Measurements from ENCODE around the gene TCF7.

Gene TCF7

GRCh38 chr5:134131165-134131564 is 16.7 kb downstream of the TCF7 start:
- DNase-seq (ENCODE audit: low spot score): no peak

DNA sequence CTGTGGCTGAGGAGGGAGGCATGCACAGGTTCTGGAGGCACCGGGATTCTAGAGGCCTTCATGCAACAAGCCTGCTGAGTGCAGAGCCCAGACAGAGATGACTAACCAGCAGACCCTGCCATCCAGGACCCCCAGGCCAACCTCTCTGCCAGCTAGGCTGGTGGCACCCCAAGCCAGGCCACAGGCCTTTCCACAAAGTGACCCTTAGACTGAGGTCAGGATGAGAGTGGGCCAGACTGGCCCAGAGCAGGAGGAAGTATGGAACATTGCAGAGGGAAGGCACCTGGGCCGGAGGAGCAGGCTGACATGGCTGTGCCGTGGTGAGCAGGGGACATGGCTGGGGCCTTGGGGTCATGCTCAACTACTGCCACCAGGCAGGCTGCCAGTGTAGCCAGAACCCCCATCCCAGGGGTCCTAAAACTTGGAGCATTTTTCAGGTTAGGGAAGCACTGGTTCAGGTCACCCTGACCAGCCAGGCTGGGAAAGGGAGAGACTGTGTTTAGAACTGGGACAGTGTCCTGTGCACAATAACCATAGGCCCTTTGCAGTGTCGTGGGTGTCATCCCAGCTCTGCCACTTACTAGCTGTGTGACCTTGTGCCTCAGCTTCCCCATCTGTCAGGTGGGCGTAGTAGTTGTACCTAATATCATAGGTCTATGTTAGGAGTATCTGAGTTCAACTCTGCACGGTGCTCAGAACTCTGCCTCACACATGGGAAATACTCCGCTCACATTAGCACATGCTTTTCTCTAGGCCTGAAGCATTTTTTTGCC is 17.3 kb downstream of the TCF7 start:
- DNase-seq (ENCODE audit: low spot score): no peak

DNA sequence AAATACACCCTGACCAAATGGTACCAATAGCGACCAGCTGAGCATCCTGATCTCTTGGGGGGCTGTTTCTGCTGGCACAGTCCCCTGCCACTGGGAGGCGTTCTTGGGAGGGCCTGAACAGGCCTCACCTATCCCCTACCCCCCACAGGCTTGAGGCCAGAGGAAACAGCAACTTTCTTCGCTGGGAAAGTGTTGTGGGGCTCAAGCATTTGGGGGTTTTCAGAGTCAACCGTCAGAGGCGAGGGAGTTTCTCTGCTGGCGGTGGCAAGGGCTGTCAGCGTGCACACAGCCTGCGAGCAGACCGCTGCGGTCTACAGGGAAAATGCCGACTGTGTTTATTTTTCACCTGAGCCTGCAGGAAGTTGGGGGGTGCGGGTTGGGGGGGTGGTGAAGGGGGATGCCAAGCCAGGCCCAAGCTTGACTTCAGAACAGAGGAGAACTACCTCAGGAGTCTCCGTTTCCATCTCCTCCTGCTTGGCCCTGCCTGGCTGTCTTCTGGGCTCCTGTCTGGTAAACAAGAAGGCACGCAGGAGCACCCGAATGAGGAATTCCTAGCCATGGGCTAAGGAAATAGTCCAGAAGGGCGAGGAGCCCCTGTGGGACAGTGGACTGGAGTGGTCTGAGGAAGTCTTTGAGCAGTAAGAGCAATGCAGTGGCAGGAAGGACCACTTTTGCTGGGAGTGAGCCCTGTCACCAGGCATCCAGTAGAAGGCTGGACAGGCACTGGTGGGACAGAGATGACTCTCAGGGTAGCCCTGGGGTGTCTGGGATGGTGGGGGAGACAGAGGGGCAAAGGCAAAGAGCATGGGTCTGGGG is 18.1 kb downstream of the TCF7 start:
- DNase-seq (ENCODE audit: low spot score): no peak

GRCh38 chr5:134133188-134133994 is 18.9 kb downstream of the TCF7 start:
- DNase-seq (ENCODE audit: low spot score): no peak

DNA sequence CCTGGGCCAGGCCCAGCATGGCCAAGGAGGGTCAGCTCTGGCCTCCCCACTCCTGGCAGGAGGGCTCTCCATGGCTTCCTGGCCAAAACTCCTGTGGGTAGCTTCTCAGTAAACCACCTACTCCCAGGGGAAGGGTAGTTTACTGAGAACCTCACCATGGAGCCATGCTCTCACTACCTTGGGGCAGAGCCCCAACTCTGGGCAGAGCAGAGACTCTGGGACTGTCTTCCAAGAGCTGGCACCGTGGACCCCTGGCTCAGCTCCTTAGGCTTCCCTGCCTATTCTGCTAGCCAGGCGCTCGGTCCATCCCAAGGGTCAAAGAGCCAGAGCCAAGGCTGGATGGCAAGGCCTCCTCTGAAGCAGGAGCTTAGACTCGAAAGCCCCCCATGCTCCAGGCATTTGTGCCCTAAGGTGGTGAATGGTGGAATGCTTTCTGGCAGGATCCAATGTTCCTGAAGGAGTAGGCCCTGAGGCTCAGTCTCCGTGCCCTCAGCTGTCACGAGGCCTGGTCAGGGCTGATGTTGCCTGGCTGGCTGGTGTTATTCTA is 19.6 kb downstream of the TCF7 start:
- no peak for DNase-seq (ENCODE audit: low spot score)

- DNase-seq (ENCODE audit: low spot score): no peak
These were observed 20.7 kb downstream of the TCF7 start for GRCh38 chr5:134135091-134135655.

- no peak for DNase-seq (ENCODE audit: low spot score)
These were observed 21.7 kb downstream of the TCF7 start for GRCh38 chr5:134136221-134136631.

DNA sequence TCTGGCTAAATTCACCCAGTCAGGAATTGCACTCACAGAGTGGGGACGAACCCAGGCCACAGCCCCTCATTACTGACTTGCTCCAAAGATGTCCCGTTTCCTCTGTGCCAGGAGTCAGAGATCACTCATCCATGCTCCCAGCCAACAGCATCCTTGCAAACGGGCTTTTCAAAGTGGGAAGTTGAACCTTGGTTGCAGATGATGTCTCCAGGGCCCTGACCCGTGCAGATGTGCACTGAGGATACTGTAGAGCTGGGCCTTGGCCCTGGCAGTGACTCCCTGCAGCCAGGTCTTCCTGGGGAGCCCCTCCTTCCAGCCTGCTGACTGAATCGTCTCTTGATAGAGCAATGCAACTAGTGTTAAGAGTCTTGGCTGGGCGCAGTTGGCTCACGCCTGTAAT is 22.3 kb downstream of the TCF7 start:
- peak; percentile 33 for DNase-seq (ENCODE audit: low spot score)

DNA sequence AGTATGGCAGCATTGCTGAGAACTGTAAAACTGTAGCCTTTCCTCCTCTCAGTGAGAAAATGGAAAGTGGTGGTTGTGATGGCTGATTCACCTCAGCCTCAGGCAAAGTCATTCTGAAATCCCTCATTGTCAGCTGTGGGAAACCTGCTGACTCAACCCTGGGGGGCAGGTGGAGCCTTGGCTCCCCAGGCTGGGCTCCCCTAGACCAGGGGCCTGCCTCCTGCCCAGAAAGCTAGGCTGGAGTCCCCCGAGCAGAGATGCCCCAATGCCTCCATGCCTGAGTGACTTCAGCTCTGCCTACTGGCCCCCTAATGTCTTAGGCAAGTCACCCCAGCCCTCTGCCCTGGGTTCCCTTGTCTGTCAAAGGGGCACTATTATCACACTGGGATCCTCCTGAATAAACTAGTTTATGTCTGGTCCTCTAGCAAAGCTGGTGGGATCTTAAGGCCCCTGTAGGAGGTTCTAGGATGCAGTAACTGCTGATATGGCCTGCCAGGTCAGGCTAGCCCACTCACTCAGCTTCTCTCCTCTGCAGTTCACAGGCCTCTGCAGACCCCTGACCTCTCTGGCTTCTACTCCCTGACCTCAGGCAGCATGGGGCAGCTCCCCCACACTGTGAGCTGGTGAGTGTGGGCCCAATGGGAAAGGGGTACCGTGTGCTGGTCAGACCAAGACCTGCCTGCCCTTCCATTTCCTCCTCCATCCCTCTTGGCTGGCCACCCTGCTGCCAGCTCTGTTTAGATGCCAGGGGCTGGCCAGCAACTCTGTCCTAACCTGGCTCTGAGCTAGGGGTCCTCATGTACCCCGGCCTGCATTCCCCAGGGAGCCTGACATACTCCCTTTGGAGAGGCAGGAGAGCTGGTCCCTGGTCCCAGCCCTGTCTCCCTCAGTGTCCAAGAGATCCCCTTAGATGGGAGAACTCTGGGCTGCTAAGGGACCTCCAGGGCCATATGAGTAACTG is 24.2 kb downstream of the TCF7 start:
- DNase-seq (ENCODE audit: low spot score): peak; percentile 38

GRCh38 chr5:134139377-134139851 is 24.9 kb downstream of the TCF7 start:
- no peak for DNase-seq (ENCODE audit: low spot score)

GRCh38 chr5:134139891-134140469 is 25.5 kb downstream of the TCF7 start:
- DNase-seq (ENCODE audit: low spot score): no peak

DNA sequence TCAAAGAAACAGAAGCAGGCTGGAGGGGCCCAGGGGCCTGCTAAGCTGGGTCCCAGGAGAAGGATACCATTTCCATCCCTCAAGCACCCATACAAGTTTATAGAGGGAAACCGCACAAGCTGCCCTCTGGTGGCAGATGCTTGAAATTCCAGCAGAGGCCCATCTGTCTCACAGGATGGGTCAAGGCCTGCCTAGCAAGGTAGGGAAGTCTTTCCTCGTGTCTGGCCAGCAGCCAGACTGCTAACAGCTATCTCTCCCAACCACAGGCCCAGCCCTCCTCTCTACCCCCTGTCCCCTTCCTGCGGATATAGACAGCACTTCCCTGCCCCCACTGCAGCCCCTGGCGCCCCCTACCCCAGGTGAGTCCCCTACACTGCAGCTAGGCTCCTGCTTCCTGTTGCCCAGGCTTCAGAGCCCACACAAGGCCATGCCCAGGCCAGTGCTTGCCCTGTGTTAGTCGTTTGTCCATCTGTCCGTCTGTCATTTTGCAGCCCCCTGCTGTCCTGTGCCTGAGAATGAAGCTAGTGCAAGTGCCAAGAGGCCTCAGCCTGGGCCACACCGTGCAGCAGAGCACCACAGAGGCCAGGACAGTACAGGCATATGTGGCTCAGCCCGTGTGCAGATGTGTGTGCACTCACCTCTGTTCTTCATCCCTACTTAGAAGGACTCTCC is 26.2 kb downstream of the TCF7 start:
- DNase-seq (ENCODE audit: low spot score): peak; percentile 76

GRCh38 chr5:134141331-134142050 is 27.0 kb downstream of the TCF7 start:
- DNase-seq (ENCODE audit: low spot score): peak; percentile 38

DNA sequence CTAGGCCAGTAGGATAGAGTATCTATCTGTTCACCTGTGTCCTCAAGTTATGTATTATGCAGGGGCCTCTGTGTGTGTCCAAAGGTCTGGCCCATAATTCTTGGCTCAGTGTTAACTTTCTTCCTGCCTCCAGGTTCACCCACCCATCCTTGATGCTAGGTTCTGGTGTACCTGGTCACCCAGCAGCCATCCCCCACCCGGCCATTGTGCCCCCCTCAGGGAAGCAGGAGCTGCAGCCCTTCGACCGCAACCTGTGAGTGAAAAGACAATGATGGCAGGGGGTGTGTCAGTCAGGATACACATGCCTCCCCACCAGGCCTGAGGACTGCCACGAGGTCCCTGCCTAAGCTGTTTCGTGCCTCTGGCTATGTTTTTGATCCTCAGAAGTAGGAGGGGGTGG is 27.6 kb downstream of the TCF7 start:
- DNase-seq (ENCODE audit: low spot score): peak; percentile 28

GRCh38 chr5:134142806-134143205 is 28.3 kb downstream of the TCF7 start:
- DNase-seq (ENCODE audit: low spot score): peak; percentile 38

- DNase-seq (ENCODE audit: low spot score): peak; percentile 32
These were observed 28.9 kb downstream of the TCF7 start for GRCh38 chr5:134143431-134143830.

- DNase-seq (ENCODE audit: low spot score): peak; percentile 37
These were observed 29.8 kb downstream of the TCF7 start for GRCh38 chr5:134143944-134144941.
